ENCODE results near the gene TNF. TPM values are rescaled to one million over a fixed set of nuclear protein-coding genes. Genes with fewer than 3 reads are reported as not detected.

The TNF gene
- total RNA-seq, 4 donors from 2014 or later = 0.81 TPM; not detected in 3

GRCh38 chr6:31582230-31582643 lies 6.9 kb downstream of the TNF start, which contains the start of gene LTB:
Gene LTB (minus strand): TSS chr6:31582424. CDS start chr6:31582417, 7 bp downstream.
- no peak for ATAC-seq
- Histone ChIP-seq H3K9me3 (no peaks in the 10 kb centered on the region), H3K27me3 (peaks cover 8% of the 10 kb centered on the region), H3K36me3 (no peaks in the 10 kb centered on the region), H3K4me1 (peaks cover 0 to 21% (median 9%) of the 10 kb centered on the region in 3 donors), H3K4me3 (peak within 1 kb of the TSS; percentile 41 to 65), H3K27ac (peak within 1 kb of the TSS; percentile 7 to 87 (median 83))
- WGBS, 2 donors (ENCODE audit: low coverage in 1 of 2) = no CpG with 5 or more reads among the region's 3 CpGs
- TF ChIP-seq, protein P1, sequence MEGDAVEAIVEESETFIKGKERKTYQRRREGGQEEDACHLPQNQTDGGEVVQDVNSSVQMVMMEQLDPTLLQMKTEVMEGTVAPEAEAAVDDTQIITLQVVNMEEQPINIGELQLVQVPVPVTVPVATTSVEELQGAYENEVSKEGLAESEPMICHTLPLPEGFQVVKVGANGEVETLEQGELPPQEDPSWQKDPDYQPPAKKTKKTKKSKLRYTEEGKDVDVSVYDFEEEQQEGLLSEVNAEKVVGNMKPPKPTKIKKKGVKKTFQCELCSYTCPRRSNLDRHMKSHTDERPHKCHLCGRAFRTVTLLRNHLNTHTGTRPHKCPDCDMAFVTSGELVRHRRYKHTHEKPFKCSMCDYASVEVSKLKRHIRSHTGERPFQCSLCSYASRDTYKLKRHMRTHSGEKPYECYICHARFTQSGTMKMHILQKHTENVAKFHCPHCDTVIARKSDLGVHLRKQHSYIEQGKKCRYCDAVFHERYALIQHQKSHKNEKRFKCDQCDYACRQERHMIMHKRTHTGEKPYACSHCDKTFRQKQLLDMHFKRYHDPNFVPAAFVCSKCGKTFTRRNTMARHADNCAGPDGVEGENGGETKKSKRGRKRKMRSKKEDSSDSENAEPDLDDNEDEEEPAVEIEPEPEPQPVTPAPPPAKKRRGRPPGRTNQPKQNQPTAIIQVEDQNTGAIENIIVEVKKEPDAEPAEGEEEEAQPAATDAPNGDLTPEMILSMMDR (IDR thresholded peaks at IDR 0.05) = no peak
- TF ChIP-seq POLR2AphosphoS5 (IDR thresholded peaks at IDR 0.05) (no peak), POLR2A (IDR thresholded peaks at IDR 0.05) (no peak), EP300 (IDR thresholded peaks at IDR 0.05) (no peak)

DNA sequence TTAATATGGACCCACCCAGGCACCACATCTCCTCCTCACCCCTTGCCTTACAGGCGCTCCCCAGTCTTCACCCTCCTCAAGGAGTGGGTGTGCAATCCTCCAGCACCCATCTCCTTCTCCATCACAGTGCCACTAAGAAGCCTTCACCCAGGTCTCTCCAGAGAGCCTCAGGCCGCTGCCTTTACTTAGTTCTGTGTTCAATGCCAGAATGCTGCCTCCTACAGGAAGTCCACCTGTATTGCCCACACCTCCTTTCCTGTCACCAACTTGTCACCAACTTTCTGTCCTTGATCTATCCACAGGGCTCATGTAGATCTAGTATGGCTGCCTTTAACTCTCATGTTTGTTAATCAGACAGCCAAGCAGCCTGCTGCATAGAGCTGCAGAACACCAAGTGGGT lies 10.1 kb downstream of the TNF start:
- WGBS, 2 donors (ENCODE audit: low coverage in 1 of 2) = 38 to 41% methylated on average over 1 to 2 of the region's 2 CpGs
- Histone ChIP-seq H3K27me3 (peaks cover 24% of the 10 kb centered on the region), H3K9me3 (no peaks in the 10 kb centered on the region), H3K4me1 (peaks cover 0 to 17% (median 9%) of the 10 kb centered on the region in 3 donors), H3K4me3 (no peak overlapping the region), H3K36me3 (no peaks in the 10 kb centered on the region), H3K27ac (peak overlapping the region in 1 of 4 donors; percentile 44)
- TF ChIP-seq EP300 (IDR thresholded peaks at IDR 0.05) (no peak), POLR2AphosphoS5 (IDR thresholded peaks at IDR 0.05) (no peak), POLR2A (IDR thresholded peaks at IDR 0.05) (no peak)
- TF ChIP-seq, protein P1 (IDR thresholded peaks at IDR 0.05) = no peak
- no peak for ATAC-seq

GRCh38 chr6:31586008-31586407 lies 10.6 kb downstream of the TNF start, which contains the start of gene LST1:
Gene LST1 (plus strand): TSS chr6:31586277. CDS start chr6:31587300, 1,023 bp downstream.
- Histone ChIP-seq H3K9me3 (no peaks in the 10 kb centered on the region), H3K27ac (peak within 1 kb of the TSS in 1 of 4 donors; percentile 44), H3K27me3 (peaks cover 24% of the 10 kb centered on the region), H3K4me3 (no peak within 1 kb of the TSS), H3K36me3 (no peaks in the 10 kb centered on the region), H3K4me1 (peaks cover 0 to 14% (median 9%) of the 10 kb centered on the region in 3 donors)
- 57 to 78% methylated on average over 1 of the region's 1 CpG for WGBS, 2 donors (ENCODE audit: low coverage in 1 of 2)
- peak; percentile 17 for ATAC-seq
- no peak for TF ChIP-seq POLR2AphosphoS5 (IDR thresholded peaks at IDR 0.05)
- TF ChIP-seq, protein P1 (IDR thresholded peaks at IDR 0.05) = no peak
- TF ChIP-seq POLR2A (IDR thresholded peaks at IDR 0.05) = no peak
- no peak for TF ChIP-seq EP300 (IDR thresholded peaks at IDR 0.05)

- no peak overlapping the region for H3K4me3 ChIP-seq
- 60 to 83% methylated on average over 2 of the region's 9 CpGs for WGBS, 2 donors (ENCODE audit: low coverage in 1 of 2)
- peak overlapping the region in 1 of 4 donors; percentile 44 for H3K27ac ChIP-seq
- peaks cover 0 to 7% (median 7%) of the 10 kb centered on the region in 3 donors for H3K4me1 ChIP-seq
- TF ChIP-seq EP300 (IDR thresholded peaks at IDR 0.05) (no peak), POLR2AphosphoS5 (IDR thresholded peaks at IDR 0.05) (no peak), POLR2A (IDR thresholded peaks at IDR 0.05) (no peak)
- TF ChIP-seq, protein P1 (IDR thresholded peaks at IDR 0.05) = no peak
- no peak for ATAC-seq
- H3K9me3 ChIP-seq = no peaks in the 10 kb centered on the region
- no peaks in the 10 kb centered on the region for H3K36me3 ChIP-seq
- H3K27me3 ChIP-seq = peaks cover 24% of the 10 kb centered on the region
These were observed 11.4 kb downstream of the TNF start for GRCh38 chr6:31586599-31587281.

Measured in gastroesophageal sphincter (tissue), 4 donors.